Right atrium auricular region (tissue), 2 donors: ENCODE data around the gene SP1. TPM values are rescaled to one million over a fixed set of nuclear protein-coding genes. Genes with fewer than 3 reads are reported as not detected.

Source experiments
- DNase-seq: peaks from one replicate; pipeline ENCODE4 v3.0.0-alpha.2; 2019; ENCODE audit warnings: low spot score
- H3K27ac ChIP-seq, 2 donors: fragments of 200-600 bp; sonication (generic); 1 replicate in 1 of 2; 2 replicates in 1 of 2; pipeline ENCODE4 v1.5.1; 2016 to 2019
- H3K27me3 ChIP-seq, 2 donors: fragments of 200-600 bp; sonication (generic); one replicate each; pipeline versions ENCODE4 v1.5.1 to v1.6.0; 2017 to 2019
- H3K36me3 ChIP-seq: fragments of 200-600 bp; sonication (generic); one replicate; pipeline ENCODE4 v1.5.1; 2016
- H3K4me1 ChIP-seq, 2 donors: fragments of 200-600 bp; sonication (generic); one replicate each; pipeline versions ENCODE4 v1.5.1 to v1.6.0; 2017 to 2019
- H3K4me3 ChIP-seq, 2 donors: fragments of 200-600 bp; sonication (generic); 1 replicate in 1 of 2; 2 replicates in 1 of 2; pipeline ENCODE4 v1.5.1; 2017 to 2019; ENCODE audit warnings: mild to moderate bottlenecking in 1 of 2, moderate library complexity in 1 of 2
- H3K9me3 ChIP-seq, 2 donors: fragments of 200-600 bp; sonication (generic); one replicate each; pipeline ENCODE4 v1.5.1; 2019
- CTCF ChIP-seq, 2 donors: fragments of 200-600 bp; sonication (generic); IDR thresholded peaks; one replicate each; pipeline ENCODE4 v1.5.1; 2019; ENCODE audit warnings: antibody characterized with exemption in 2 of 2
- total RNA-seq, 2 donors: library from RNA; depleted of rRNA; stranded (reverse); fragments of >200 nt; gene quantifications; one replicate each; pipeline ENCODE4 v1.1.0, GENCODE V29; 2016

SP1 gene
- total RNA-seq, 2 donors from 2014 or later = 21.2 to 36.6 TPM

DNA sequence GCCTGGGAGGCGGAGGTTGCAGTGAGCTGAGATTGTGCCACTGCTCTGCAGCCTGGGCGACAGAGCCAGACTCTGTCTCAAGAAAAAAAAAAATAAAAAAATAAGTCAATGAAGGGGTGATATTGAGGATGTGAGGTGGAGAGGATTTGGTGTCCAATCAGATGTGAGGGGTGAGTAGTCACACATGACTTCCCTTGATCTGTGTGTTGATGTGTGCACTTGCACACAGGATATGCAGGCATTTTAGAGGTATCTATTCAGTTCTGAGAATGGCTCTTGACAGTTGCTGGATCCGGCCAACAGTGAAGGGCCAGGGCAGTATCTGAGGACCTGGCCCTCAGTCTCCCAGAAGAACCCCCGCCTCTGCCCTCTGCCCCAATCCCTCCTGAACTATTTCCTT is 36.0 kb upstream of the SP1 start:
- Histone ChIP-seq H3K27me3 (no peaks in the 10 kb centered on the region), H3K4me3 (no peak overlapping the region), H3K4me1 (peaks cover 0 to 16% of the 10 kb centered on the region in 2 donors), H3K9me3 (no peaks in the 10 kb centered on the region), H3K27ac (no peak overlapping the region), H3K36me3 (no peaks in the 10 kb centered on the region)
- DNase-seq = no peak
- no peak for TF ChIP-seq CTCF (IDR thresholded peaks at IDR 0.05)

GRCh38 chr12:53344487-53344823 is 35.5 kb upstream of the SP1 start:
- H3K4me1 ChIP-seq = peaks cover 0 to 16% of the 10 kb centered on the region in 2 donors
- no peak for TF ChIP-seq CTCF (IDR thresholded peaks at IDR 0.05)
- no peaks in the 10 kb centered on the region for H3K36me3 ChIP-seq
- no peak for DNase-seq
- peak overlapping the region; percentile 63 to 73 for H3K4me3 ChIP-seq
- no peaks in the 10 kb centered on the region for H3K27me3 ChIP-seq
- peak overlapping the region; percentile 76 to 78 for H3K27ac ChIP-seq
- H3K9me3 ChIP-seq = no peaks in the 10 kb centered on the region

- Histone ChIP-seq H3K4me1 (peaks cover 0 to 16% of the 10 kb centered on the region in 2 donors), H3K27me3 (no peaks in the 10 kb centered on the region), H3K9me3 (no peaks in the 10 kb centered on the region), H3K27ac (peak overlapping the region; percentile 76 to 78), H3K36me3 (no peaks in the 10 kb centered on the region), H3K4me3 (peak overlapping the region; percentile 63 to 73)
- TF ChIP-seq CTCF (IDR thresholded peaks at IDR 0.05) = peak; percentile 47 to 91
- DNase-seq = peak; percentile 84
Measured at GRCh38 chr12:53344824-53345485, 35.0 kb upstream of the SP1 start.

GRCh38 chr12:53345486-53346188 is 34.3 kb upstream of the SP1 start:
- H3K4me1 ChIP-seq = peaks cover 0 to 16% of the 10 kb centered on the region in 2 donors
- H3K27me3 ChIP-seq = no peaks in the 10 kb centered on the region
- H3K27ac ChIP-seq = peak overlapping the region; percentile 76 to 78
- DNase-seq = no peak
- H3K4me3 ChIP-seq = peak overlapping the region in 1 of 2 donors; percentile 73
- H3K9me3 ChIP-seq = no peaks in the 10 kb centered on the region
- H3K36me3 ChIP-seq = no peaks in the 10 kb centered on the region
- TF ChIP-seq CTCF (IDR thresholded peaks at IDR 0.05) = peak in 1 of 2 donors; percentile 7

GRCh38 chr12:53346491-53346890 is 33.5 kb upstream of the SP1 start:
- DNase-seq = no peak
- Histone ChIP-seq H3K27me3 (no peaks in the 10 kb centered on the region), H3K4me1 (peaks cover 0 to 16% of the 10 kb centered on the region in 2 donors), H3K4me3 (no peak overlapping the region), H3K9me3 (no peaks in the 10 kb centered on the region), H3K27ac (no peak overlapping the region), H3K36me3 (no peaks in the 10 kb centered on the region)
- TF ChIP-seq CTCF (IDR thresholded peaks at IDR 0.05) = no peak
